ENCODE measurements around the gene RAB24.
"Not testable (repeated sequence)": the region's sequence is repeated elsewhere in the genome, so short reads cannot be mapped to it uniquely, and the experiment has no call there.

RAB24 gene

DNA sequence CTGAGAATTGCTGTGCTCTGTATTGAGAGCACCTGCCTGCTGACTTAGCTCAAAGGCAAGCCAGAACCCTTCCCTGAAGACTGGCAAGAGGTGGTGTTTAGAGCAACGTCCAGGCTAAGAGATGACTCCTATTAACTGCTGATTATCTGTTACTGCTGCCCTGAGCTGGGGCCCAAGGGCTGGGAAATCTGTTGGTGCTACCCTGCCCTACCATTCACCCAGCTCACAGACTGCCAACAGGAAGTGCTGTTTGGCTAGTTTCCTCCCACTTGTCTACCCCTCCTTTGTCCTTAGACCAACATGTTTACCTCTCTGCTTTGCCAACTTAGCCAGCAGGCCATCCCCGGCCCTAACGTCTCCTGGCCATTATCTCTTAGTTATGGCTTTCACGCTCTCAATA, 6.9 kb downstream of the RAB24 start:
- no peak for DNase-seq

DNA sequence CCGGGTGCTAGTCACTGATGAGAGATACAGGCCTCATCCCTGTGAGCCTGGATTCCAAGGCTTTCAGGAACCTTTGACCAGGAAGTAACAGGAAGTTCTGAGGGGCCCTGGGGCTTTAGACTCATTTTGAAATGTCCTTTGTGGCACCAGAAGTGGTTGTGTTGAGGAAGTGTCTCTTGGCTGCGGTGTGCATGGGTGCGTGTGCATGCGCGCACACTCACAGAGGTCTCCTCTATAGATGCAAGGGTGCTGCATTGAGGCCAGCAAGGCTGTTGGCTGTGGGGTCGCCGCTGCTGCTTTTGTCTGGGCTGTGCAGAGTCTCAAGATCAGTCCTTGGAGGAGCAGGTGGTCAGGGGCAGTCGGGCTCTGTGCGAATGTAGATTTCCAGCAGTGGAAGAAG, 7.6 kb downstream of the RAB24 start:
- DNase-seq, result no peak

DNA sequence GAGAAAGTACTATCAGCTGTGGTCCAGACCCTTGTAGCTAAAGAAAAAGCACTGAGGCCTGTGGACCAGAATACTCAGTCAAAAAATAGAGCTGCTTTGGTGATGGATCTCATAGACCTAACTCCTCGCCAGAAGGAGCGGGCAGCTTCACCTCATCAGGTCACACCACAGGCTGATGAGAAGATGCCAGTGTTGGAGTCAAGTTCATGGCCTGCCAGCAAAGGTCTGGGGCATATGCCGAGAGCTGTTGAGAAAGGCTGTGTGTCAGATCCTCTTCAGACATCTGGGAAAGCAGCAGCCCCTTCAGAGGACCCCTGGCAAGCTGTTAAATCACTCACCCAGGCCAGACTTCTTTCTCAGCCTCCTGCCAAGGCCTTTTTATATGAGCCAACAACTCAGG, 8.9 kb downstream of the RAB24 start:
- DNase-seq, result no peak

DNA sequence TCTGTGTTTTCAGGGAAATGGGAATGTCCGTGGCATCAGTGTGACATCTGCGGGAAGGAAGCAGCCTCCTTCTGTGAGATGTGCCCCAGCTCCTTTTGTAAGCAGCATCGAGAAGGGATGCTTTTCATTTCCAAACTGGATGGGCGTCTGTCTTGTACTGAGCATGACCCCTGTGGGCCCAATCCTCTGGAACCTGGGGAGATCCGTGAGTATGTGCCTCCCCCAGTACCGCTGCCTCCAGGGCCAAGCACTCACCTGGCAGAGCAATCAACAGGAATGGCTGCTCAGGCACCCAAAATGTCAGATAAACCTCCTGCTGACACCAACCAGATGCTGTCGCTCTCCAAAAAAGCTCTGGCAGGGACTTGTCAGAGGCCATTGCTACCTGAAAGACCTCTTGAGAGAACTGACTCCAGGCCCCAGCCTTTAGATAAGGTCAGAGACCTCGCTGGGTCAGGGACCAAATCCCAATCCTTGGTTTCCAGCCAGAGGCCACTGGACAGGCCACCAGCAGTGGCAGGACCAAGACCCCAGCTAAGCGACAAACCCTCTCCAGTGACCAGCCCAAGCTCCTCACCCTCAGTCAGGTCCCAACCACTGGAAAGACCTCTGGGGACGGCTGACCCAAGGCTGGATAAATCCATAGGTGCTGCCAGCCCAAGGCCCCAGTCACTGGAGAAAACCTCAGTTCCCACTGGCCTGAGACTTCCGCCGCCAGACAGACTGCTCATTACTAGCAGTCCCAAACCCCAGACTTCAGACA, 9.5 kb downstream of the RAB24 start:
- no peak for DNase-seq

DNA sequence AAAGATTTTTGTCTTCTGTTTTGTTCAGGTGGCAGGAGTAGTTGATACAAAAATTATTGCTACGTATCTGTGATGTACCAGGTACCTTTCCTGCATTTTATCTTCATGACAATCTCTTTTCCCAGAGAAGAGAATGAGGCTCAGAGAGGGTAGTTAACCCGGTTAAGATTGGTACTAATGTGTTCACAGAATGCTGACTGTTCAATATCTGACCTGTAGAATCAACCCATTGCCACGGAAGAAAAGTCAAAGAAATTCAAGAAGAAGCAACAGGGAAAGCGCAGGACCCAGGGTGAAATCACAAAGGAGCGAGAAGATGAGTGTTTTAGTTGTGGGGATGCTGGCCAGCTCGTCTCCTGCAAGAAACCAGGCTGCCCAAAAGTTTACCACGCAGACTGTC, 11.8 kb downstream of the RAB24 start:
- no peak for DNase-seq

DNA sequence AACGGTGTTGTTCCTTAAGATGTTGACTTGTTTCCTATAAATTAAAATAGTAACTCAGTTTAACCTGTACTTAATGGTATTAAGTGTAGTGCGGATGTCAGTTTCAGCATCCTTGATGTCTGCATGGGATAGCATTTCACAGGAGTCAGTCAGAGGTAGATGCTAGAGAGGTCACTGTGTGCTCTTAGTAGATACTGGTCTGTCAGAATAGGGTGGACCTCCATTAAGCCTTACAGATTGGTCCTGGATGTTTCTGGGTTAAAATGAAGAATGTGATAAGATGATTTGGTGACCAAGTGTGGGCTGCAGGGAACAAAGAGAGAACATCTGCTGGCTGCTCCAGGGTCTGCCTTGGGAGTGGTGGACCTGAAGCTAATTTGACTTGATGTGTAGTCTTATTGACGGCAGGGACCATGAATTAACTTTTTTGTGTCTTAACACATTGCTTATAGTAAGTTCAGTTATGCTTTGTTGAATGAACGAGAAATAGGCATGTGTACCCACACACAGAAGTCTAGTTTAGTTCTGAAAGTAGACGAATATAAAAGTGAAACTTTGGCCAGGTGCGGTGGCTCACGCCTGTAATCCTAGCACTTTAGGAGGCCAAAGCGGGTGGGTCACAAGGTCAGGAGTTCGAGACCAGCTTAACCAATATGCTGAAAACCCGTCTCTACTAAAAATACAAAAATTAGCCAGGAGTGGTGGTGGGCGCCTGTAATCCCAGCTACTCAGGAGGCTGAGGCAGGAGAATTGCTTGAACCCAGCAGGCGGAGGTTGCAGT, 12.5 kb downstream of the RAB24 start:
- DNase-seq, result no peak

DNA sequence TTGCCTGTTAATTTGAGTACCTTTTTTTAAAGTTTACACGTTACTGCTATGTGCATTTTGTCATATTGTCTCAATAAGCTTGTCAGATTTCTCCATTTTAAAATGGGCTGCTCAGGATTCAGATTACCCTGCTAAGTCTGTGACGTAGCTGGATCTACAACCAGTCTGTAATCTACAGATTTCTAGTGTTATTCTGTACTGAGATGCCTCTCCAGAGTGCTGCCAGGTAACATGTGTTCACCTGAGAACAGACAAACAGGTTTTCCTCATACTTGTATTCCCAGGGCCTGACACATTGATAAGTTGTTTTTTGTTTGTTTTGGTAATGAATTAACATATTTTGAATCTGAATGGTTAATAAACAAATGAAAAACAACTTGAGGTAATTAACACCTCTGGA, 15.3 kb downstream of the RAB24 start:
- DNase-seq, result no peak

DNA sequence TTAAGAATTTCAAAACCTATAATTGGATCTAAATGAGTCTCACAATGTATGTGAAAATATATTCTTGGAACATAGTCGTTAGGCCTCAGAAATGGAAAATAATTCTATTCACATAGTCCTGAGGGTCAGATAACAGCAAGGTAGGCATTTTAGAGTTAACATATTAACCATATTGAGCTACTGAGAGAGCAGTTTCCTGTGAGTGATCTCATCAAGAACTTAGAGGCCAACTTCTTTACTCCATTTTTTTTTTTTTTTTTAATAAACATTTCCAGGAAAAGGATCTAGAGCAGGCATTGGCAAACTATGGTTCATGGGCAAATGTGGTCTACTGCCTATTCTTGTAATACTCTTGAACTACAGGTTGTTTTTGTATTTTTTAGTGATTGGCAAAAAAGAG, 26.6 kb downstream of the RAB24 start:
- no peak for DNase-seq

DNA sequence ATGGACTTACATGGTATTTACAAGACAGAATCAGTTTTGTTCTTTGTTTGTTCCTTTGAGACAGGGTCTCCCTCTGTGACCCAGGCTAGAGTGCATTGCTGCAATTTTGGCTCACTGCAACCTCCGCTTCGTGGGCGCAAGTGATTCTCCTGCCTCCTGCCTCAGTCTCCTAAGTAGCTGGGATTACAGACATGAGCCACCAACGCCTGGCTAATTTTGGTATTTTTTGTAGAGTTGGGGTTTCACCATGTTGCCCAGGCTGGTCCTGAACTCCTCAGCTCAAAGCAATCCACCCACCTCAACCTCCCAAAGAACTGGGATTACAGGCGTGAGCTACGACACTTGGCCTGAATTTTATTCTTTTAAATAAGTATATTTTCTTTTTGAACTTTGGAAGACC, 27.6 kb downstream of the RAB24 start:
- DNase-seq, result no peak

DNA sequence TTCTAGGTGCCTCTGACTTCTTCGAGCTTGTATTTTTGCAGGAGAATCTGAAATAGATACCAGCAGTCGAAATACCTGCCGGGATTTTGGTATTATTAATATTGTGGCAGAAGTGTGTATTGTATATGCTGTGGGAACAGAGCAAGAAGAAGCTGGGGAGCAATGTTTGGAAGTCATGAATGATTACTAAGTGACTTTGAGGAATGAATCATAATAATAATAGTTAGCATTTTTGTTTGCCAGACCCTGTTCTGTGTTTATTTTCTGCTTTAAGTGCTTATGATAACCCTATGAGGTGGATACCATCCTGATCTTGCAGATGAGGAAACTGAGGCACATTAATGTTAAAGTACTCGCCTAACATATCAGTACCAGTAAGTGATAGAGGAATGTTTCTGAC, 32.4 kb downstream of the RAB24 start:
- DNase-seq, result no peak

DNA sequence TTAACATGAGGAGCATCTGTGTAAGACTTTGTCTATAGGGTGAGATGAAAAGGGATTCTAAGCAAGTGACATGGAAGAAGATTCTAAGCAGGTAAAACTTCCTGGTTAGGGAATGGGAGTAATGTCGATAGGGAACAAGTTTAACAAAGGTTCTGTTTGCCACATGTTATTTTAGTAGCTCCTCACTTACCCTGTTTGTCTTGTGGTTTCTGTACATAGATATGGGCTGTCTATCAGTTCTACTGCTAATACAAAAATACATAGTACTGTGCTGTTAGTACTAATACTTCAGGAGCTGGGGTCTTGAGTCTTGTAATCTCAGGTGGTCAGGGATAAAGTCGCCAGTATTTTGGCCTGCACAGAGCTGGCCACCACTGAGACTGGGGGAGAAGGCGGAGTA, 32.9 kb downstream of the RAB24 start:
- DNase-seq, result no peak

DNA sequence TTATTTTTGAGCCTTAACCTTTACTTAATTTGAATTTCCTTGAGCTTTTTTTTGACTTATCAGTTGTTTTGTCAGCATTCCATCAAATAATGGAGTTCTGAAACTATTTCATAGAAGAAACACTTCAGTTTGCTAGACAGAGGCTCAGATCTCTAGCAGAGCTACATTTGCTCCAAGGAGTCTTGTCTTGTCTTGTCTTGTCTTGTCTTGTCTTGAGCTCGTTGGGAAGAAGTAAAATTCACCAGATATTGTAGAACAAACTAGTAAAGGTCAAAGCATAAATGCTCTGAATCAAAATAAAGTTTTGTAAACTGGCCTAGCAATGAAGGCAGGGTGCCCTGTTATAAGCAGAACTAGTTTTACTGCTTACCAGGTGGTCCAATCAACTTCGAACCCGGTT, 33.5 kb downstream of the RAB24 start:
- DNase-seq, result no peak

DNA sequence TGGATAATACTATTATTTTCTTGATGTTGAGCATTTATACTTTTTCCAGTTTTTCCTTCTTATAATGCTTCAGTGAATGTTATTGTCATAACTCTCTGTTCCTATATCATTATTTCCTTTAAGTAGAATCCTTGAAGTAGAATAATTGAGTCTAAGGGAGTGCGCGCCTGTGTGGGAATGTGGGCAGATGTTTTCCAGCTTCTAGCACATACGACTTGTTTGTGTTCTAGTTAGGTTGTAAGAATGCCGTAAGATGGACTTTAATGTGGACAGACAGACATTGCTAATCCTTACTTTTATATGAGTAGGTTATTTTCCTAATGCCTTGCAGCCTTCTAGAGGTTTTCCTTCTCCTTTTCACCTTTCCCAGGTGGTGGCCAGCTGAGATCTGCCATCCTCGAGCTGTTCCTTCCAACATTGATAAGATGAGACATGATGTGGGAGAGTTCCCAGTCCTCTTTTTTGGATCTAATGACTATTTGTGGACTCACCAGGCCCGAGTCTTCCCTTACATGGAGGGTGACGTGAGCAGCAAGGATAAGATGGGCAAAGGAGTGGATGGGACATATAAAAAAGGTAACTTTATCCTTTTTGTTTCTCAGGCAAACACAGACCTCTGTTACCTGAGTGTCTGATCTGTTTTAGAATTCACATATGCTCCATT, 34.2 kb downstream of the RAB24 start:
- no peak for DNase-seq

DNA sequence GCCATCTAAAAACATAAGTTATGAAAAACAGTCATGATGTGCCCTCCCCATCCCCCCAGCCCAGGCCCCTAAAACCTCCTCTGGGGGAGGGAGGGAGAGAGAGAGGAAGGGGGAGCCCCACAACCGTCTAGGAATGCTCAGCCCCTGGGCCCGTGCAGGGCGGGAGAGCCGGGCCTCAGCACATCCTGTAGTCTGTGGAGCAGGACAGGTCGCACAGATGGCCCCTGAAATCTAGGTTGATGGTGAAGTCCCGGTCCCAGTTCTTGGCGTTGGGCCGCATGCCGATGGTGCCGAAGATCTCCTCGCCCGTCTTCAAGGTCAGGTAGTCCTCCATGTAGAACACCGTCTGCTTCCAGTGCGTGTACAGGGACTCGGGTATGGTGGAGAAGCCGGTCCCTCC, 38.1 kb downstream of the RAB24 start:
- no peak for DNase-seq

DNA sequence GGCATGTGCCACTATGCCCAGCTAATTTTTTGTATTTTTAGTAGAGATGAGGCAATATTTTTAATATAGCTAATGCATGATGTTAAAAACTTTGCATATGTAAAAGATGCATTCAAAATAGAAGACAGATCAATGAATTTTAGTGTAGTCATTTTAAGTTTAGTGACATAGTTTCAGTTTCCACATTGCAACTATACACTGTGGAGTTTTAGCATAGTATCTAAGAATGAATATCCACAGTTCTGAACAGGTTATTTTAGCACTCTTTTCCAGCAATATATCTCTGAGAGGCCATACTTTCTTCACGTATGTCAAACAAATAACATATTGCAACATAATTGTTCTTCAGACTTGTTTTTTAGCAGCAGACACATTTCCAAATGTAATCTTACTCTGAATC, 39.3 kb downstream of the RAB24 start:
- DNase-seq, result no peak

DNA sequence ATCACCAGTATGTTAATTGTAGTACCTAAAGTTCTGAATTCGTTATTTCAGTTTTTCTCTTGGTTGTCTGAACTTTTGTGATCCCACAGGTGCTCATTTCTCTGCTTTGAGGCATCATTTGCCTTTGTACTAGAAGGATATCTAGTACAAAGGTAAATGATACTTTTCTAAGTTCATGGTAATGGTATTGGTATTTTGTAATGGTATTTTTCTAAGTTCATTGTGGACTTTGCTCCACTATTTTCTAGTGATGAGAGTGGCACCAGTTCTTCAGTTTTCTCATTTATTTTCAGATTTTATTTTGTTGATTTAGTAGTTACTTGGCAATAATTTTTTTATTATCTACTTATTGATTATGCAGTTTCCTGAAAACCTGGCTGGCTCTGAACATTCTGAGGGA, 42.0 kb downstream of the RAB24 start:
- DNase-seq, result no peak

DNA sequence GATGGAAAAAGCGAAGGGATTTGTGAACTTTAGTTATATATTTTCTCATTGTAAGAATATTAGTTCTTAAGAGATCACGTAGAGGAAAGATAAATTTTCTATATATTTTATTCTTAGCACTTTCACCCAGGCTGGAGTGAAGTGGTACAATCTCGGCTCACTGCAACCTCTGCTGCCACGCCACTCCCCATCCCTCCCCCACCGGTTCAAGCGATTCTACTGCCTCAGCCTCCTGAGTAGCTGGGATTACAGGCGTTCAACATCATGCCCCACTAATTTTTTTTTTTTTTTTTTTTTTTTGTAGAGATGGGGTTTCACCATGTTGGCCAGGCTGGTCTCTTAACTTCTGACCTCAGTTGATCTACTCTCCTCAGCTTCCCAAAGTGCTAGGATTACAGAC, 42.6 kb downstream of the RAB24 start:
- DNase-seq, result no peak

DNA sequence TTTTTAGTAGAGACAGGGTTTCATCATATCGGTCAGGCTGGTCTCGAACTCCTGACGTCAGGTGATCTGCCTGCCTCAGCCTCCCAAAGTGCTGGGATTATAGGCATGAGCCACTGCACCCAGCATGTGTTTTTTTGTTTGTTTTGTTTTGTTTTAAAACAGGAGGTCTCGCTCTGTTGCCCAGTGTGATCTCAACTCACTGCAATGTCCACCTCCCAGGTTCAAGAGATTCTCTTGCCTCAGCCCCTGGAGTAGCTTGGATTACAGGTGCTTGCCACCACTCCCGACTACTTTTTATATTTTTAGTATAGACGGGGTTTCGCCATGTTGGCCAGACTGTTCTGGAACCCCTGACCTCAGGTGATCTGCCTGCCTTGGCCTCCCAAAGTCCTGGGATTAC, 44.8 kb downstream of the RAB24 start:
- DNase-seq, result not testable (repeated sequence)

DNA sequence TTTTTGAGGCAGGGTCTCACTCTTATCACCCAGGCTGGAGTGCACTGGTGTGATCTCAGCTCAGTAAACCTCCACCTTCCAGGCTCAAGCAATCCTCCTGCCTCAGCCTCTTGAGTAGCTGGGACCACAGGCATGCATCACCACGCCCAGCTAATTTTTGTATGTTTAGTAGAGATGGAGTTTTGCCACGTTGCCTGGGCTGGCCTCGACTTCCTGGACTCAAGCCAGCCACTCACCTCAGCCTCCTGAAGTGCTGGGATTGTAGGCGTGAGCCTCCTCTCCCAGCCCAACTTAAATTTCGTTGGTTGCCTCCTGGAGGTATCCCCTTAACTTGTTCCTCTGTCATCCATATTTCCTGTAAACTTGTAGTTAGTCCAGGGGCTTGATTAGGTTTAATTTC, 47.2 kb downstream of the RAB24 start:
- DNase-seq, result no peak

DNA sequence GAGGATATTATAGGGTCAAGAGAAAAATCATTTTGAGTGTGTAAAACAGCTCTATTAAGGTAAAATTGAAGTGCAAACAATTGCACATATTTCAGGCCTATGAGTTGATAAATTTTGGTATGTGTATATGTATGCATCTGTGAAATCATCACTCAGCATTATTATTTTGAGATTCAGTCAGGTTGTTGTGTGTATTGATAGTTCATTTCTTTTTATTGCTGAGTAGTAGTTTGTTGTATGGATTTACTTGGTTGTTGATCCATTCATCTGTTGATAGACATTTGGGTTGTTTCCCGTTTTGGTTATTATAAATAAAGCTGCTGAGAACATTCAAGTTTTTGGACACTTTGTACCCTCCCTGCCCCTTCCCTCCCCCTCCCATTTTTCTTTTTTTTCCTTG, 50.3 kb downstream of the RAB24 start:
- no peak for DNase-seq
